Endothelial cell of umbilical vein (primary cell): ENCODE data around the gene MRPL55. TPM values are rescaled to one million over a fixed set of nuclear protein-coding genes. Genes with fewer than 3 reads are reported as not detected.

ENCODE experiments used
- BruUV-seq: library from RNA; stranded (reverse); fragments of 400-500 nt; replicated peaks from 2 replicates; lab custom pipeline; 2021; lab: Mats Ljungman, UMichigan
- CTCF ChIA-PET: fragments of 300-600, 350-600 bp; sonication (Branson Sonifier 250); formaldehyde crosslinking; loops from one replicate; lab custom pipeline; 2021; ENCODE audit warnings: antibody characterized with exemption, inconsistent platforms; lab: Charles Lee
- POLR2A ChIA-PET: fragments of 300-600, 350-600 bp; sonication (Branson Sonifier 250); formaldehyde crosslinking; loops from one replicate; lab custom pipeline; 2021; ENCODE audit warnings: antibody characterized with exemption, inconsistent platforms; lab: Charles Lee
- DNase-seq: peaks from one replicate; pipeline ENCODE4 v3.0.0-alpha.2; 2011; ENCODE audit warnings: low read depth, low spot score
- FAIRE-seq: peaks from 2 replicates; lab custom pipeline; 2011; peaks lifted over from hg19 to GRCh38; lab: Jason Lieb, UNC
- H2AFZ ChIP-seq: 2 replicates; pipeline ENCODE4 v1.6.0; 2012; ENCODE audit warnings: low read depth, low read length, control low read depth, inconsistent platforms
- H3K27ac ChIP-seq: 2 replicates; pipeline ENCODE4 v1.5.1; 2011; ENCODE audit warnings: low read depth, mild to moderate bottlenecking, control low read depth, low read length, moderate library complexity; ENCODE audit not compliant: insufficient read depth
- H3K27me3 ChIP-seq, 2 experiments: 2 replicates each; pipeline versions ENCODE4 v1.6.0 to v1.6.1; 2011; ENCODE audit warnings: low read length in 2 of 2, mixed read lengths in 1 of 2; ENCODE audit not compliant: control insufficient read depth in 2 of 2, insufficient read depth in 2 of 2
- H3K36me3 ChIP-seq, 2 experiments: 2 replicates in 1 of 2; 3 replicates in 1 of 2; pipeline ENCODE4 v1.5.1; 2011; ENCODE audit warnings: low read length in 2 of 2, mild to moderate bottlenecking in 1 of 2, moderate library complexity in 1 of 2; ENCODE audit not compliant: control insufficient read depth in 2 of 2, insufficient read depth in 2 of 2; ENCODE audit errors: extremely low read depth in 1 of 2
- H3K4me1 ChIP-seq: 3 replicates; pipeline ENCODE4 v1.5.1; 2011; ENCODE audit warnings: mild to moderate bottlenecking, low read length; ENCODE audit not compliant: control insufficient read depth, insufficient read depth; ENCODE audit errors: extremely low read depth
- H3K4me2 ChIP-seq: 2 replicates; pipeline ENCODE4 v1.6.1; 2011; ENCODE audit warnings: low read length, control low read depth, mixed read lengths; ENCODE audit not compliant: insufficient read depth
- H3K4me3 ChIP-seq, 3 experiments: fragments of 200-600 bp in 1 of 3; sonication (generic), shearing (Covaris generic) in 1 of 3; replicated peaks in 1 of 3; 2 replicates each; pipeline ENCODE4 v1.5.1; 2011 to 2016; ENCODE audit warnings: control low read depth in 3 of 3, low read length in 3 of 3, mild to moderate bottlenecking in 2 of 3, inconsistent platforms in 1 of 3, low read depth in 1 of 3, moderate library complexity in 1 of 3; ENCODE audit not compliant: insufficient read depth in 1 of 3
- H3K79me2 ChIP-seq: 2 replicates; pipeline ENCODE4 v1.6.0; 2012; ENCODE audit warnings: low read length, inconsistent platforms; ENCODE audit not compliant: control insufficient read depth, insufficient read depth
- H3K9ac ChIP-seq: replicated peaks from 2 replicates; pipeline ENCODE3; 2011; ENCODE audit warnings: low read length, control low read depth; ENCODE audit not compliant: insufficient read depth; ENCODE audit errors: extremely low read depth
- H3K9me1 ChIP-seq: replicated peaks from 3 replicates; pipeline ENCODE4 v1.6.0; 2011; ENCODE audit warnings: mild to moderate bottlenecking, low read length; ENCODE audit not compliant: control insufficient read depth, insufficient read depth; ENCODE audit errors: extremely low read depth
- H3K9me3 ChIP-seq: replicated peaks from 2 replicates; pipeline ENCODE4 v1.5.1; 2012; ENCODE audit warnings: low read length, inconsistent platforms; ENCODE audit not compliant: control insufficient read depth, insufficient read depth
- H4K20me1 ChIP-seq: replicated peaks from 2 replicates; pipeline ENCODE3; 2011; ENCODE audit warnings: mild to moderate bottlenecking, low read length; ENCODE audit not compliant: control insufficient read depth, insufficient read depth; ENCODE audit errors: extremely low read depth
- CTCF ChIP-seq, 2 donors: IDR thresholded peaks; 1 replicate in 1 of 2; 2 replicates in 1 of 2; pipeline ENCODE4 v1.5.1; 2011; ENCODE audit warnings: low read length in 2 of 2, mild to moderate bottlenecking in 2 of 2, moderate library complexity in 2 of 2, control low read depth in 1 of 2, inconsistent platforms in 1 of 2, low read depth in 1 of 2; ENCODE audit not compliant: insufficient read depth in 1 of 2; ENCODE audit errors: extremely low read depth in 1 of 2
- EZH2 ChIP-seq: IDR thresholded peaks from 2 replicates; pipeline ENCODE4 v1.6.1; 2012; ENCODE audit warnings: borderline replicate concordance, low read depth, mild to moderate bottlenecking, moderate library complexity, low read length, inconsistent platforms; ENCODE audit not compliant: severe bottlenecking
- FOS ChIP-seq: IDR thresholded peaks from 2 replicates; pipeline ENCODE4 v1.6.1; 2011; ENCODE audit warnings: mild to moderate bottlenecking, low read length, moderate library complexity, borderline replicate concordance; ENCODE audit not compliant: insufficient read depth
- GATA2 ChIP-seq: IDR thresholded peaks from 2 replicates; pipeline ENCODE4 v1.7.0; 2011; ENCODE audit warnings: low read depth, mild to moderate bottlenecking, moderate library complexity, mixed read lengths, low read length; ENCODE audit not compliant: insufficient read length, insufficient read depth
- JUN ChIP-seq: IDR thresholded peaks from 2 replicates; pipeline ENCODE4 v1.6.1; 2011; ENCODE audit warnings: borderline replicate concordance, low read depth; ENCODE audit not compliant: insufficient read length, insufficient read depth
- MAX ChIP-seq: IDR thresholded peaks from 2 replicates; pipeline ENCODE4 v1.6.1; 2011; ENCODE audit not compliant: insufficient read depth, insufficient read length
- MYC ChIP-seq: IDR thresholded peaks from one replicate; pipeline ENCODE4 v1.6.1; 2011; ENCODE audit warnings: mild to moderate bottlenecking, low read depth, low read length
- POLR2A ChIP-seq: IDR thresholded peaks from 2 replicates; pipeline ENCODE4 v1.6.1; 2012; ENCODE audit warnings: low read depth, mild to moderate bottlenecking, control low read depth, low read length
- POLR2AphosphoS5 ChIP-seq: IDR thresholded peaks from 2 replicates; pipeline ENCODE4 v1.6.1; 2012; ENCODE audit warnings: low read depth, mild to moderate bottlenecking, control low read depth, low read length, moderate library complexity; ENCODE audit not compliant: insufficient read depth
- dilution Hi-C: fragments of 300-500 bp; cut with MboI; formaldehyde crosslinking; loops from one replicate; pipeline ENCODE4 v1.15.0; 2019; ENCODE audit warnings: low sequenced_read_pairs; ENCODE audit not compliant: extremely low pct_ligation_motif_present
- intact Hi-C: fragments of 100-400 bp; cut with micrococcal nuclease; formaldehyde crosslinking; loops from one replicate; pipeline ENCODE4 v1.10.0; 2022
- polyA plus RNA-seq, 4 experiments: library from polyadenylated mRNA; depleted of rRNA in 3 of 4; stranded (reverse) in 3 of 4; unstranded in 1 of 4; fragments of >200 nt; gene quantifications; 2 replicates each; pipeline versions ENCODE4 v1.2.1 to v1.2.3, GENCODE V29; 2011 to 2012; ENCODE audit warnings: missing spikeins in 1 of 4
- total RNA-seq: library from RNA; stranded (reverse); gene quantifications from 2 replicates; pipeline ENCODE4 v1.2.3, GENCODE V29; 2021

MRPL55 gene
- total and polyA plus RNA-seq, 2 donors (not counting 3 experiments of a cell fraction or from before 2014, with no cell fraction given): 58.7 to 155 TPM

GRCh38 chr1:228101614-228101993 lies 7.5 kb downstream of the MRPL55 start:
- ChIA-PET POLR2A (no interaction called here), CTCF (interaction anchor here (0.7 to 1.1 kb wide), 6 partner anchors 9 to 102 kb away, joined by 3 to 12 read pairs (median 7); no protein-coding TSS in a partner anchor)
- intact Hi-C loops: no loop called here
- dilution Hi-C loops: no loop called here
- Histone ChIP-seq H3K4me3 (peak overlapping the region; percentile 45 to 53 (median 53)), H3K9me3 (no peaks in the 10 kb centered on the region), H2AFZ (no peak overlapping the region), H3K9me1 (no peaks in the 10 kb centered on the region), H3K79me2 (peaks cover 38% of the 10 kb centered on the region), H3K4me2 (peak overlapping the region; percentile 69), H3K27ac (no peak overlapping the region), H3K36me3 (peaks cover 10 to 36% of the 10 kb centered on the region in 2 experiments), H3K4me1 (peaks cover 10% of the 10 kb centered on the region), H3K9ac (no peak overlapping the region), H3K27me3 (no peaks in the 10 kb centered on the region), H4K20me1 (no peaks in the 10 kb centered on the region)
- no TSS peak for BruUV-seq
- FAIRE-seq: no peak
- TF ChIP-seq GATA2 (no peak), MAX (no peak), POLR2AphosphoS5 (no peak), EZH2 (no peak), MYC (no peak), JUN (no peak), FOS (no peak), POLR2A (no peak), CTCF (IDR thresholded peaks at IDR 0.05; ENCODE audit: extremely low read depth in 1 of 2, insufficient read depth in 1 of 2, low read depth in 1 of 2, low read length in 2 of 2) (no peak)
- no peak for DNase-seq
